HepG2 (cell line): Measurements from ENCODE around the gene RREB1. TPM values are rescaled to one million over a fixed set of nuclear protein-coding genes. Genes with fewer than 3 reads are reported as not detected.

ENCODE experiments used
- ATAC-seq: fragments of 200-7000 bp; cut with Tn5 transposase; 3 replicates; pipeline ENCODE4 v1.9.1; 2020; ENCODE audit warnings: mild to moderate bottlenecking, moderate library complexity
- BruUV-seq: library from RNA; stranded (reverse); fragments of 400-500 nt; replicated peaks from 2 replicates; lab custom pipeline; 2021; lab: Mats Ljungman, UMichigan
- CTCF ChIA-PET: fragments of 300-600 bp; formaldehyde crosslinking; extraction: SDS; loops from one replicate; lab custom pipeline; 2021; ENCODE audit warnings: low total read pairs, inconsistent platforms, low intra/inter-chr PET ratio; lab: Yijun Ruan, JAX
- POLR2A ChIA-PET: fragments of 350-600 bp; sonication (Branson Sonifier 250); formaldehyde crosslinking; loops from one replicate; lab custom pipeline; 2020; ENCODE audit warnings: antibody characterized with exemption, inconsistent platforms; lab: Yijun Ruan, JAX
- DNase-seq: peaks from one replicate; pipeline ENCODE4 v3.0.0-alpha.2; 2015; ENCODE audit warnings: low spot score
- FAIRE-seq: peaks from 3 replicates; lab custom pipeline; 2011; peaks lifted over from hg19 to GRCh38; lab: Jason Lieb, UNC
- H2AFZ ChIP-seq: one replicate; pipeline ENCODE4 v1.6.1; 2011; ENCODE audit warnings: low read length, inconsistent platforms
- H3K27ac ChIP-seq: fragments of 300-600 bp; 3 replicates; pipeline ENCODE4 v1.8.0; 2011; ENCODE audit warnings: mixed run types, mild to moderate bottlenecking, mixed read lengths, low read length, inconsistent platforms; ENCODE audit not compliant: insufficient read depth; ENCODE audit errors: extremely low read length
- H3K27me3 ChIP-seq, 2 experiments: fragments of 200-600 bp in 1 of 2; 2 replicates in 1 of 2; 3 replicates in 1 of 2; pipeline versions ENCODE4 v1.6.0 to v1.8.0; 2011; ENCODE audit warnings: low read length in 2 of 2, mild to moderate bottlenecking in 2 of 2, moderate library complexity in 2 of 2, inconsistent platforms in 1 of 2; ENCODE audit not compliant: insufficient read depth in 2 of 2, control insufficient read depth in 1 of 2
- H3K36me3 ChIP-seq, 2 experiments: fragments of 200-600 bp in 1 of 2; replicated peaks in 1 of 2; 2 replicates in 1 of 2; 3 replicates in 1 of 2; pipeline versions ENCODE4 v1.5.1 to v1.8.0; 2011; ENCODE audit warnings: low read length in 2 of 2, inconsistent platforms in 1 of 2; ENCODE audit not compliant: insufficient read depth in 2 of 2, control insufficient read depth in 1 of 2
- H3K4me1 ChIP-seq: 2 replicates; pipeline ENCODE4 v1.5.1; 2012; ENCODE audit warnings: low read length, inconsistent platforms; ENCODE audit not compliant: insufficient read depth
- H3K4me2 ChIP-seq: 2 replicates; pipeline ENCODE4 v1.6.0; 2011; ENCODE audit warnings: low read depth, low read length, inconsistent platforms
- H3K4me3 ChIP-seq, 3 experiments: fragments of 200-600 bp in 1 of 3; sonication (generic), shearing (Covaris generic) in 1 of 3; replicated peaks in 1 of 3; 2 replicates each; pipeline ENCODE4 v1.5.1; 2011 to 2016; ENCODE audit warnings: low read length in 3 of 3, inconsistent platforms in 2 of 3, low read depth in 2 of 3, mild to moderate bottlenecking in 2 of 3, control low read depth in 1 of 3, mixed read lengths in 1 of 3; ENCODE audit not compliant: insufficient read depth in 1 of 3
- H3K79me2 ChIP-seq: one replicate; pipeline ENCODE4 v1.6.1; 2011; ENCODE audit warnings: low read length, inconsistent platforms; ENCODE audit not compliant: insufficient read depth
- H3K9ac ChIP-seq: 2 replicates; pipeline ENCODE4 v1.6.0; 2011; ENCODE audit warnings: mild to moderate bottlenecking, low read depth, low read length, inconsistent platforms; ENCODE audit not compliant: insufficient read depth
- H3K9me3 ChIP-seq: 2 replicates; pipeline ENCODE4 v1.5.1; 2012; ENCODE audit warnings: mild to moderate bottlenecking, low read length
- H4K20me1 ChIP-seq: 2 replicates; pipeline ENCODE4 v1.6.0; 2011; ENCODE audit warnings: inconsistent platforms, mild to moderate bottlenecking, low read length, moderate library complexity; ENCODE audit not compliant: insufficient read depth
- CAMTA2 ChIP-seq: sonication (generic); formaldehyde crosslinking; IDR thresholded peaks from 2 replicates; pipeline ENCODE4 v1.4.0; 2020; ENCODE audit warnings: mild to moderate bottlenecking, missing genetic modification reagents, borderline replicate concordance
- ESRRA ChIP-seq: sonication (generic); formaldehyde crosslinking; IDR thresholded peaks from 2 replicates; pipeline ENCODE4 v1.5.1; 2020; ENCODE audit warnings: mild to moderate bottlenecking, low read depth, missing genetic modification reagents
- HDAC1 ChIP-seq: sonication (generic); formaldehyde crosslinking; IDR thresholded peaks from 2 replicates; pipeline ENCODE4 v1.5.1; 2020; ENCODE audit warnings: mild to moderate bottlenecking, missing genetic modification reagents
- NAIF1 ChIP-seq: sonication (generic); formaldehyde crosslinking; IDR thresholded peaks from 2 replicates; pipeline ENCODE4 v1.5.0; 2020; ENCODE audit warnings: mild to moderate bottlenecking, missing genetic modification reagents, borderline replicate concordance
- SIN3A ChIP-seq: IDR thresholded peaks from 2 replicates; pipeline ENCODE4 v1.6.1; 2011; ENCODE audit warnings: low read depth, mild to moderate bottlenecking, control low read depth, low read length, borderline replicate concordance
- TBX3 ChIP-seq: fragments of 450-650 bp; IDR thresholded peaks from 2 replicates; pipeline ENCODE4 v1.6.1; 2017; ENCODE audit warnings: antibody characterized with exemption, mild to moderate bottlenecking, inconsistent platforms, borderline replicate concordance
- ZBTB7B ChIP-seq: sonication (generic); formaldehyde crosslinking; IDR thresholded peaks from 2 replicates; pipeline ENCODE4 v1.4.0; 2020; ENCODE audit warnings: missing genetic modification reagents
- ZNF263 ChIP-seq: sonication (generic); formaldehyde crosslinking; IDR thresholded peaks from 2 replicates; pipeline ENCODE4 v1.4.0; 2020; ENCODE audit warnings: missing genetic modification reagents
- ZNF367 ChIP-seq: sonication (generic); formaldehyde crosslinking; IDR thresholded peaks from 2 replicates; pipeline ENCODE4 v1.4.0; 2020; ENCODE audit warnings: missing genetic modification reagents, borderline replicate concordance
- in situ Hi-C: cut with HindIII; loops from 2 replicates; pipeline ENCODE4 v1.10.0; 2017; ENCODE audit warnings: low pct_unique_long_range_greater_than_20kb; ENCODE audit not compliant: extremely low pct_ligation_motif_present
- intact Hi-C: fragments of 100-400 bp; cut with micrococcal nuclease; formaldehyde crosslinking; loops from one replicate; pipeline ENCODE4 v1.10.0; 2022; ENCODE audit not compliant: unreplicated experiment
- polyA plus RNA-seq, 8 experiments: library from polyadenylated mRNA; depleted of rRNA in 3 of 8; stranded (reverse) in 7 of 8; unstranded in 1 of 8; fragments of >200 nt; fragmentation: Illumina TruSeq in 4 of 8; extraction: Trizol in 4 of 8; gene quantifications; 2 replicates each; pipeline versions ENCODE4 v1.2.1 to v1.2.3, GENCODE V29; 2011 to 2016; ENCODE audit warnings: low read depth in 4 of 8, missing spikeins in 1 of 8, mixed read lengths in 1 of 8; ENCODE audit not compliant: insufficient read depth in 1 of 8
- total RNA-seq, 5 experiments: library from RNA; depleted of rRNA; stranded (reverse); fragments of >200 nt; fragmentation: Illumina TruSeq; extraction: Trizol; gene quantifications; 2 replicates each; pipeline ENCODE4 v1.2.3, GENCODE V29; 2016; ENCODE audit warnings: low read depth in 1 of 5
- TF ChIP-seq, protein P1 (sequence below): sonication (generic); formaldehyde crosslinking; IDR thresholded peaks from 2 replicates; pipeline ENCODE4 v1.8.0; 2022; ENCODE audit warnings: mild to moderate bottlenecking, missing genetic modification reagents, moderate library complexity
- TF ChIP-seq, protein P2 (sequence below): sonication (generic); formaldehyde crosslinking; IDR thresholded peaks from 2 replicates; pipeline ENCODE4 v1.5.0; 2020; ENCODE audit warnings: mild to moderate bottlenecking, missing genetic modification reagents, borderline replicate concordance
- TF ChIP-seq, protein P3 (sequence below): sonication (generic); formaldehyde crosslinking; conservative IDR thresholded peaks from 2 replicates; pipeline ENCODE4 v1.8.0; 2022; ENCODE audit warnings: low read depth, missing genetic modification reagents
- TF ChIP-seq, protein P4 (sequence below): conservative IDR thresholded peaks from 2 replicates; pipeline ENCODE4 v1.6.1; 2018; ENCODE audit warnings: missing genetic modification reagents

RREB1 gene
- total and polyA plus RNA-seq, 2 of the 13 experiments (the other 11 are each of a cell fraction or from before 2014, with no cell fraction given): 6.1 to 23.2 TPM

DNA sequence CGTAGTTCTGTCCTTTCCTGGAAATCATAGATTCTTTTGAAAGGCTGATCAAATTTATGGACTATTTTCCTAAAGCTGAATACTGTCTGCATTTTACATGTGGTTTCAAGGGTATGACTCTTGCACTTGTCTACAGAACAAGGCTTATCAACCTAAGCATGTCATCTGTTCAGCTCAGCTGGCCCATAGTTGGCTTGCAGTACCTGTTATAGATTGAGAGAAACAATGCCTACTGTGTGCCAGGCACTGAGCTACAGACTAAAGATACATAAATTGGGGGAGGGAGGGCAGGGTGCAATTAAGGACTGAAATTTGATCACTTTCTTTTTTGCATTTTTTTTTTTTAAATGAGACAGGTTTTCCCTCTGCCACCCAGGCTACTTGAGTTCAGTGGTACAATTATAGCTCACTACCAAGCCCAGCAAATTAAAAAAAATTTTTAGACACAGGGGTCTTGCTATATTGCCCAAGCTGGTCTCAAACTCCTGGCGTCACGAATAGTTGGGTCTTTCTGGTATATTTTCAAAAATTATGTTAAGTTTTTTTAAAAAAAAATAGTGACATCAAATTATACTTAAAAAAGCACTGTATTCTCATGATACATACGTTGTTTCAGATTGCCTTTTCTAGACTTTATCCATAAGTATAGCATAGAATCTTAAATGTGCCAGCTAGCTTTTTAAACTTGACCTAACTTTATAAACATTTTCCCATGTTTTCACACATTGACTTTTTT is 52.2 kb downstream of the RREB1 start (continued):
- no peak for TF ChIP-seq ZBTB7B (CRISPR knock-in tag)
- TF ChIP-seq, protein P1, sequence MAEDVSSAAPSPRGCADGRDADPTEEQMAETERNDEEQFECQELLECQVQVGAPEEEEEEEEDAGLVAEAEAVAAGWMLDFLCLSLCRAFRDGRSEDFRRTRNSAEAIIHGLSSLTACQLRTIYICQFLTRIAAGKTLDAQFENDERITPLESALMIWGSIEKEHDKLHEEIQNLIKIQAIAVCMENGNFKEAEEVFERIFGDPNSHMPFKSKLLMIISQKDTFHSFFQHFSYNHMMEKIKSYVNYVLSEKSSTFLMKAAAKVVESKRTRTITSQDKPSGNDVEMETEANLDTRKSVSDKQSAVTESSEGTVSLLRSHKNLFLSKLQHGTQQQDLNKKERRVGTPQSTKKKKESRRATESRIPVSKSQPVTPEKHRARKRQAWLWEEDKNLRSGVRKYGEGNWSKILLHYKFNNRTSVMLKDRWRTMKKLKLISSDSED (CRISPR knock-in tag): no peak
- TF ChIP-seq SIN3A: 0 out of 2 replicates have a peak, but pooled peaks have one; percentile 41
- no peak for TF ChIP-seq ZNF367
- peak; percentile 42; the same call in 1 of the 2 replicates for TF ChIP-seq NAIF1 (CRISPR knock-in tag)
- no peak for TF ChIP-seq HDAC1 (CRISPR knock-in tag)

DNA sequence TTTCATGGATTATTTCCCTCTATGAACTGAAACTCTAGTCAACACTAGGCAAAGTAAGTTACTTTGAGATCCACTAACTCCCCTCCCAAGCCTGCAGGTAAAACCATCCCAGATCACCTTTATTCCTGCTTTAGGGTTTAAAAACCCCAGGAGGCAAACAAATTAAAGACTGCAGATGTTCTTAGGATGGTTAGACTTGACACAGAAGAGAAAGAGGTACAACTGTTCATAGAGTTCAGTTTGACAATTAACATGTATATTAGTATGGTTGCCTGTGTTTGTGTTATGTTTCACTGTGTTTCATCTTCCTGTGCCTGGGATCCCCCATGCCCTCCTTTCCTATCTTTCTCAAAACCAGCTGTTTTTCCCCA is 53.5 kb downstream of the RREB1 start:
- in situ Hi-C loops (no loop called here), intact Hi-C loops (loop anchor here (2.0 to 10.0 kb wide), 4 partner anchors 14 to 384 kb away; partner anchors contain the start of genes DSP and RREB1)
- peak overlapping the region; percentile 51 for H3K9ac ChIP-seq
- H3K79me2 ChIP-seq: peaks cover 92% of the 10 kb centered on the region
- peak overlapping the region; percentile 88 for H3K27ac ChIP-seq
- no peak for ATAC-seq
- H3K9me3 ChIP-seq: no peaks in the 10 kb centered on the region
- peak overlapping the region; percentile 66 for H3K4me2 ChIP-seq
- H2AFZ ChIP-seq: no peak overlapping the region
- no peak for FAIRE-seq
- DNase-seq: no peak
- peaks cover 0 to 7% of the 10 kb centered on the region in 2 experiments; a peak in 2 of 5 replicates for H3K36me3 ChIP-seq
- no TSS peak for BruUV-seq
- ChIA-PET CTCF (no interaction called here), POLR2A (interaction anchor here (0.6 to 2.1 kb wide), 4 partner anchors 18 to 119 kb away, joined by 3 to 7 read pairs (median 3); no protein-coding TSS in a partner anchor)
- no peaks in the 10 kb centered on the region for H3K27me3 ChIP-seq
- peaks cover 100% of the 10 kb centered on the region for H3K4me1 ChIP-seq
- peak overlapping the region in 2 of 3 experiments; percentile 7 to 34; a peak in 1 of 6 replicates for H3K4me3 ChIP-seq
- H4K20me1 ChIP-seq: no peaks in the 10 kb centered on the region; the same call in 1 of the 2 replicates
- TF ChIP-seq CAMTA2 (no peak), TBX3 (no peak), ESRRA (0 out of 2 replicates have a peak, but pooled peaks have one; percentile 33), ZNF263 (CRISPR knock-in tag) (no peak)
- TF ChIP-seq, protein P2, sequence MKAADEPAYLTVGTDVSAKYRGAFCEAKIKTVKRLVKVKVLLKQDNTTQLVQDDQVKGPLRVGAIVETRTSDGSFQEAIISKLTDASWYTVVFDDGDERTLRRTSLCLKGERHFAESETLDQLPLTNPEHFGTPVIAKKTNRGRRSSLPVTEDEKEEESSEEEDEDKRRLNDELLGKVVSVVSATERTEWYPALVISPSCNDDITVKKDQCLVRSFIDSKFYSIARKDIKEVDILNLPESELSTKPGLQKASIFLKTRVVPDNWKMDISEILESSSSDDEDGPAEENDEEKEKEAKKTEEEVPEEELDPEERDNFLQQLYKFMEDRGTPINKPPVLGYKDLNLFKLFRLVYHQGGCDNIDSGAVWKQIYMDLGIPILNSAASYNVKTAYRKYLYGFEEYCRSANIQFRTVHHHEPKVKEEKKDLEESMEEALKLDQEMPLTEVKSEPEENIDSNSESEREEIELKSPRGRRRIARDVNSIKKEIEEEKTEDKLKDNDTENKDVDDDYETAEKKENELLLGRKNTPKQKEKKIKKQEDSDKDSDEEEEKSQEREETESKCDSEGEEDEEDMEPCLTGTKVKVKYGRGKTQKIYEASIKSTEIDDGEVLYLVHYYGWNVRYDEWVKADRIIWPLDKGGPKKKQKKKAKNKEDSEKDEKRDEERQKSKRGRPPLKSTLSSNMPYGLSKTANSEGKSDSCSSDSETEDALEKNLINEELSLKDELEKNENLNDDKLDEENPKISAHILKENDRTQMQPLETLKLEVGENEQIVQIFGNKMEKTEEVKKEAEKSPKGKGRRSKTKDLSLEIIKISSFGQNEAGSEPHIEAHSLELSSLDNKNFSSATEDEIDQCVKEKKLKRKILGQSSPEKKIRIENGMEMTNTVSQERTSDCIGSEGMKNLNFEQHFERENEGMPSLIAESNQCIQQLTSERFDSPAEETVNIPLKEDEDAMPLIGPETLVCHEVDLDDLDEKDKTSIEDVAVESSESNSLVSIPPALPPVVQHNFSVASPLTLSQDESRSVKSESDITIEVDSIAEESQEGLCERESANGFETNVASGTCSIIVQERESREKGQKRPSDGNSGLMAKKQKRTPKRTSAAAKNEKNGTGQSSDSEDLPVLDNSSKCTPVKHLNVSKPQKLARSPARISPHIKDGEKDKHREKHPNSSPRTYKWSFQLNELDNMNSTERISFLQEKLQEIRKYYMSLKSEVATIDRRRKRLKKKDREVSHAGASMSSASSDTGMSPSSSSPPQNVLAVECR (CRISPR knock-in tag): no peak
- TF ChIP-seq, protein P3, sequence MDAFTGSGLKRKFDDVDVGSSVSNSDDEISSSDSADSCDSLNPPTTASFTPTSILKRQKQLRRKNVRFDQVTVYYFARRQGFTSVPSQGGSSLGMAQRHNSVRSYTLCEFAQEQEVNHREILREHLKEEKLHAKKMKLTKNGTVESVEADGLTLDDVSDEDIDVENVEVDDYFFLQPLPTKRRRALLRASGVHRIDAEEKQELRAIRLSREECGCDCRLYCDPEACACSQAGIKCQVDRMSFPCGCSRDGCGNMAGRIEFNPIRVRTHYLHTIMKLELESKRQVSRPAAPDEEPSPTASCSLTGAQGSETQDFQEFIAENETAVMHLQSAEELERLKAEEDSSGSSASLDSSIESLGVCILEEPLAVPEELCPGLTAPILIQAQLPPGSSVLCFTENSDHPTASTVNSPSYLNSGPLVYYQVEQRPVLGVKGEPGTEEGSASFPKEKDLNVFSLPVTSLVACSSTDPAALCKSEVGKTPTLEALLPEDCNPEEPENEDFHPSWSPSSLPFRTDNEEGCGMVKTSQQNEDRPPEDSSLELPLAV (CRISPR knock-in tag): no peak
- TF ChIP-seq, protein P4, sequence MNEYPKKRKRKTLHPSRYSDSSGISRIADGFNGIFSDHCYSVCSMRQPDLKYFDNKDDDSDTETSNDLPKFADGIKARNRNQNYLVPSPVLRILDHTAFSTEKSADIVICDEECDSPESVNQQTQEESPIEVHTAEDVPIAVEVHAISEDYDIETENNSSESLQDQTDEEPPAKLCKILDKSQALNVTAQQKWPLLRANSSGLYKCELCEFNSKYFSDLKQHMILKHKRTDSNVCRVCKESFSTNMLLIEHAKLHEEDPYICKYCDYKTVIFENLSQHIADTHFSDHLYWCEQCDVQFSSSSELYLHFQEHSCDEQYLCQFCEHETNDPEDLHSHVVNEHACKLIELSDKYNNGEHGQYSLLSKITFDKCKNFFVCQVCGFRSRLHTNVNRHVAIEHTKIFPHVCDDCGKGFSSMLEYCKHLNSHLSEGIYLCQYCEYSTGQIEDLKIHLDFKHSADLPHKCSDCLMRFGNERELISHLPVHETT (CRISPR knock-in tag): no peak
